GM18502 (cell line): Measurements from ENCODE around the gene HDAC4.
A peak's percentile ranks its signal among the peaks of the same experiment; 100 is the strongest.

Experiments
- ATAC-seq: cut with Tn5 transposase; IDR thresholded peaks from one replicate; pipeline ENCODE4 v1.9.1; 2021; ENCODE audit warnings: mild to moderate bottlenecking; ENCODE audit not compliant: unreplicated experiment, poor library complexity

HDAC4 gene

GRCh38 chr2:239386001-239386670 lies 14.7 kb downstream of the HDAC4 start:
- no peak for ATAC-seq

GRCh38 chr2:239385096-239386000 lies 15.5 kb downstream of the HDAC4 start:
- no peak for ATAC-seq

GRCh38 chr2:239383759-239384156 lies 17.1 kb downstream of the HDAC4 start:
- no peak for ATAC-seq

- no peak for ATAC-seq
These were observed 17.6 kb downstream of the HDAC4 start for GRCh38 chr2:239383036-239383758.

- no peak for ATAC-seq
These were observed 18.4 kb downstream of the HDAC4 start for GRCh38 chr2:239382384-239382880.

- ATAC-seq = peak; percentile 74
These were observed 19.1 kb downstream of the HDAC4 start for GRCh38 chr2:239381709-239382134.

- peak; percentile 37 for ATAC-seq
These were observed 19.8 kb downstream of the HDAC4 start for GRCh38 chr2:239380831-239381708.

- no peak for ATAC-seq
These were observed 21.1 kb downstream of the HDAC4 start for GRCh38 chr2:239379641-239380170.

GRCh38 chr2:239378918-239379640 lies 21.7 kb downstream of the HDAC4 start:
- no peak for ATAC-seq

- no peak for ATAC-seq
These were observed 22.6 kb downstream of the HDAC4 start for GRCh38 chr2:239378021-239378917.

- no peak for ATAC-seq
These were observed 23.2 kb downstream of the HDAC4 start for GRCh38 chr2:239377591-239377990.

GRCh38 chr2:239376942-239377531 lies 23.8 kb downstream of the HDAC4 start:
- no peak for ATAC-seq

GRCh38 chr2:239376351-239376750 lies 24.5 kb downstream of the HDAC4 start:
- no peak for ATAC-seq

- ATAC-seq = no peak
These were observed 25.4 kb downstream of the HDAC4 start for GRCh38 chr2:239375278-239376061.

GRCh38 chr2:239374896-239375277 lies 25.9 kb downstream of the HDAC4 start:
- no peak for ATAC-seq

- ATAC-seq = no peak
These were observed 28.0 kb downstream of the HDAC4 start for GRCh38 chr2:239372835-239373234.
